Upper lobe of right lung (tissue), 1 donor: ENCODE measurements around the gene GNAO1. TPM values are rescaled to one million over a fixed set of nuclear protein-coding genes. Genes with fewer than 3 reads are reported as not detected.
A peak's percentile ranks its signal among the peaks of the same experiment; 100 is the strongest.

Source experiments
- ATAC-seq: fragments of 200-7000 bp; cut with Tn5 transposase; one replicate; pipeline ENCODE4 v1.9.1; 2020; ENCODE audit warnings: mild to moderate bottlenecking, moderate library complexity
- DNase-seq: peaks from one replicate; pipeline ENCODE4 v3.0.0-alpha.2; 2020
- H3K27ac ChIP-seq: fragments of 200-600 bp; one replicate; pipeline ENCODE4 v1.8.0; 2022
- H3K27me3 ChIP-seq: fragments of 200-600 bp; one replicate; pipeline ENCODE4 v1.8.0; 2022; ENCODE audit warnings: mild to moderate bottlenecking
- H3K36me3 ChIP-seq: fragments of 200-600 bp; one replicate; pipeline ENCODE4 v1.8.0; 2022
- H3K4me1 ChIP-seq: fragments of 200-600 bp; one replicate; pipeline ENCODE4 v1.8.0; 2022
- H3K4me3 ChIP-seq: fragments of 200-600 bp; one replicate; pipeline ENCODE4 v1.8.0; 2022; ENCODE audit warnings: mild to moderate bottlenecking
- H3K9me3 ChIP-seq: fragments of 200-600 bp; one replicate; pipeline ENCODE4 v1.8.0; 2022
- CTCF ChIP-seq: fragments of 200-600 bp; IDR thresholded peaks from one replicate; pipeline ENCODE4 v1.8.0; 2022; ENCODE audit warnings: antibody characterized with exemption
- intact Hi-C: fragments of 100-400 bp; cut with DNase I; formaldehyde crosslinking; loops from one replicate; pipeline ENCODE4 v1.11.0; 2022
- total RNA-seq: library from RNA; stranded (reverse); fragmentation: NEBNext Ultra II Directional; extraction: Animal tissue kit (Norgen Biotek cat#: 25700); gene quantifications from one replicate; pipeline ENCODE4 v1.2.1, GENCODE V29; 2021
- donor health status: DM: no; HTN: yes; CAD: no; lungs with severe emphysema.

The GNAO1 gene
- total RNA-seq, 1 donor from 2014 or later: 1.8 TPM

GRCh38 chr16:56190677-56191155 lies 573 bp upstream of the GNAO1 start:
- no peak for ATAC-seq
- H3K4me3 ChIP-seq: peak overlapping the region; percentile 52
- H3K4me1 ChIP-seq: peaks cover 14% of the 10 kb centered on the region
- no peaks in the 10 kb centered on the region for H3K9me3 ChIP-seq
- intact Hi-C loops: no loop called here
- no peak overlapping the region for H3K27ac ChIP-seq
- no peaks in the 10 kb centered on the region for H3K36me3 ChIP-seq
- peak; percentile 69 for DNase-seq
- H3K27me3 ChIP-seq: peaks cover 53% of the 10 kb centered on the region
- no peak for TF ChIP-seq CTCF

- H3K27me3 ChIP-seq: peaks cover 61% of the 10 kb centered on the region
- intact Hi-C loops: no loop called here
- TF ChIP-seq CTCF: no peak
- H3K4me3 ChIP-seq: peak overlapping the region; percentile 57
- H3K36me3 ChIP-seq: no peaks in the 10 kb centered on the region
- H3K4me1 ChIP-seq: peaks cover 14% of the 10 kb centered on the region
- no peak for DNase-seq
- H3K9me3 ChIP-seq: no peaks in the 10 kb centered on the region
- no peak overlapping the region for H3K27ac ChIP-seq
- no peak for ATAC-seq
Observed at GRCh38 chr16:56191835-56192634, 746 bp downstream of the GNAO1 start.

GRCh38 chr16:56192635-56192945 lies 1.3 kb downstream of the GNAO1 start:
- no peak for ATAC-seq

GRCh38 chr16:56192986-56193945 lies 2.0 kb downstream of the GNAO1 start:
- Histone ChIP-seq H3K4me1 (peaks cover 14% of the 10 kb centered on the region), H3K27ac (no peak overlapping the region), H3K36me3 (no peaks in the 10 kb centered on the region), H3K4me3 (no peak overlapping the region), H3K27me3 (peaks cover 61% of the 10 kb centered on the region), H3K9me3 (no peaks in the 10 kb centered on the region)
- intact Hi-C loops: no loop called here
- no peak for TF ChIP-seq CTCF
- DNase-seq (no peak), ATAC-seq (no peak)

More at GRCh38 chr16:56192635-56192945, 1.3 kb downstream of the GNAO1 start:
- no peak overlapping the region for H3K4me3 ChIP-seq
- TF ChIP-seq CTCF: no peak
- intact Hi-C loops: no loop called here
- no peak for DNase-seq
- no peaks in the 10 kb centered on the region for H3K36me3 ChIP-seq
- peaks cover 14% of the 10 kb centered on the region for H3K4me1 ChIP-seq
- no peaks in the 10 kb centered on the region for H3K9me3 ChIP-seq
- no peak overlapping the region for H3K27ac ChIP-seq
- H3K27me3 ChIP-seq: peaks cover 61% of the 10 kb centered on the region

GRCh38 chr16:56193951-56194726 lies 2.9 kb downstream of the GNAO1 start:
- intact Hi-C loops: no loop called here
- H3K27me3 ChIP-seq: peaks cover 61% of the 10 kb centered on the region
- peaks cover 14% of the 10 kb centered on the region for H3K4me1 ChIP-seq
- H3K36me3 ChIP-seq: no peaks in the 10 kb centered on the region
- DNase-seq (peak; percentile 87), ATAC-seq (peak; percentile 90)
- H3K4me3 ChIP-seq: no peak overlapping the region
- H3K27ac ChIP-seq: no peak overlapping the region
- no peaks in the 10 kb centered on the region for H3K9me3 ChIP-seq
- TF ChIP-seq CTCF: no peak
